Gastroesophageal sphincter (tissue), 3 donors: ENCODE measurements around the gene HEYL.

Experiments
- CTCF ChIP-seq, 4 experiments: fragments of 200-600 bp in 2 of 4; fragments of 450-650 bp in 2 of 4; sonication (generic) in 1 of 4; IDR thresholded peaks; one replicate each; pipeline ENCODE4 v1.5.1; 2017 to 2019; ENCODE audit warnings: antibody characterized with exemption in 4 of 4, mild to moderate bottlenecking in 2 of 4, moderate library complexity in 2 of 4
- POLR2A ChIP-seq, 2 donors: fragments of 450-650 bp; IDR thresholded peaks; one replicate each; pipeline ENCODE4 v1.6.1; 2017; ENCODE audit warnings: antibody characterized with exemption in 2 of 2, mild to moderate bottlenecking in 2 of 2, moderate library complexity in 1 of 2

GRCh38 chr1:39590546-39590945 is 48.9 kb downstream of the HEYL start:
- TF ChIP-seq CTCF (IDR thresholded peaks at IDR 0.05) = no peak
- TF ChIP-seq POLR2A (IDR thresholded peaks at IDR 0.05) = no peak
